Measurements from ENCODE around the gene TEAD1. TPM values are rescaled to one million over a fixed set of nuclear protein-coding genes. Genes with fewer than 3 reads are reported as not detected.

Gene TEAD1
- total RNA-seq, 2 donors from 2014 or later = 32.7 to 56.7 TPM

DNA sequence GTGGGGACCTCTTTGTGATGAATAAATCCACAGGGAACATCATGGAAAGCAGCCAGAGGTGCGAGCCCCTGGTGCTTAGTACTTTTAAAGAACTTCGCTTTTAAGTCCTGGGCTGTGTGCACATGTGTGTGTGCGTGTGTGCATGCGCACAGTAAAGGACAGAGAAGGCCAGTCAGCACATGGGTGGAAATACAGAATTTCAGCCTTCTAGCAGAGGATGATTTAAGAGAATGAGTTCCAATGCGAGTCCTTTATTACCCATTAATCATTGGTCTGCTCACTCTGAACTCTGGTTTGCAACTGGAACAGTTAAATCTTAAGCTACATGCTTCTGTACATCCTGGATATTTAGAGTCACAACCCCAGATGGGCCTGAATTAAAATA is 18.9 kb downstream of the TEAD1 start:
- peak overlapping the region; percentile 94 for H3K27ac ChIP-seq
- H3K4me1 ChIP-seq = peaks cover 9% of the 10 kb centered on the region
- no peak for TF ChIP-seq CTCF (IDR thresholded peaks at IDR 0.05)
- H3K36me3 ChIP-seq = no peaks in the 10 kb centered on the region
- H3K27me3 ChIP-seq = no peaks in the 10 kb centered on the region
- no peak for DNase-seq
- peak overlapping the region in 1 of 2 donors; percentile 86 for H3K9ac ChIP-seq (ENCODE audit: low read depth in 2 of 2, low read length in 2 of 2)
- H3K4me3 ChIP-seq = no peak overlapping the region
- intact Hi-C loops (cut with DNase I) = no loop called here
- H3K9me3 ChIP-seq = no peaks in the 10 kb centered on the region

GRCh38 chr11:12693479-12694182 is 19.4 kb downstream of the TEAD1 start:
- intact Hi-C loops (cut with DNase I) = no loop called here
- Histone ChIP-seq H3K27ac (peak overlapping the region; percentile 94), H3K9ac (ENCODE audit: low read depth in 2 of 2, low read length in 2 of 2) (peak overlapping the region; percentile 51 to 86), H3K9me3 (no peaks in the 10 kb centered on the region), H3K4me3 (peak overlapping the region; percentile 4), H3K36me3 (no peaks in the 10 kb centered on the region), H3K27me3 (no peaks in the 10 kb centered on the region), H3K4me1 (peaks cover 9% of the 10 kb centered on the region)
- peak; percentile 57 for DNase-seq
- no peak for TF ChIP-seq CTCF (IDR thresholded peaks at IDR 0.05)

DNA sequence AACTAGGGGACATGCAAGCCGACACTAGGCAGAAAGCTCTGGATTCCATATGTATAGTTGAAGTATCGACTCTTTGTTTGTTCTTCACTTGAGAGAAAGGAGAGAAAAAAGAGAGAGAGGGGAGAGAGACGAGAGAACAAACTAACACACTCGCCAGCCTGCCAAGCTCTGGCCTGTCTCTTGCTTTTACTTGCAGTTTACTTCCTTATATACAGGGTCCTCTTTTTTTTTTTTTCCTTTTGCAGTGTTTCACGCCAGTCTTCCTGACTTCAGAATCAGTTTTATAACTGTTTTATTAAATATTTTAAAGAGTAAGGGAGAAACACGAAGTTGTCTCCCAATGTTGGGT is 19.9 kb downstream of the TEAD1 start:
- DNase-seq = peak; percentile 46
- intact Hi-C loops (cut with DNase I) = no loop called here

GRCh38 chr11:12695221-12695794 is 21.1 kb downstream of the TEAD1 start:
- H3K4me1 ChIP-seq = peaks cover 9% of the 10 kb centered on the region
- no peak overlapping the region for H3K9ac ChIP-seq (ENCODE audit: low read depth in 2 of 2, low read length in 2 of 2)
- H3K9me3 ChIP-seq = no peaks in the 10 kb centered on the region
- DNase-seq = no peak
- no peak overlapping the region for H3K27ac ChIP-seq
- no peaks in the 10 kb centered on the region for H3K27me3 ChIP-seq
- intact Hi-C loops (cut with DNase I) = no loop called here
- H3K4me3 ChIP-seq = no peak overlapping the region
- TF ChIP-seq CTCF (IDR thresholded peaks at IDR 0.05) = no peak
- no peaks in the 10 kb centered on the region for H3K36me3 ChIP-seq

More for the DNA sequence above, 19.9 kb downstream of the TEAD1 start:
- peaks cover 9% of the 10 kb centered on the region for H3K4me1 ChIP-seq
- no peaks in the 10 kb centered on the region for H3K27me3 ChIP-seq
- H3K9ac ChIP-seq (ENCODE audit: low read depth in 2 of 2, low read length in 2 of 2) = peak overlapping the region; percentile 51 to 86
- TF ChIP-seq CTCF (IDR thresholded peaks at IDR 0.05) = no peak
- peak overlapping the region; percentile 94 for H3K27ac ChIP-seq
- H3K4me3 ChIP-seq = peak overlapping the region; percentile 4
- H3K36me3 ChIP-seq = no peaks in the 10 kb centered on the region
- no peaks in the 10 kb centered on the region for H3K9me3 ChIP-seq

- Histone ChIP-seq H3K9me3 (no peaks in the 10 kb centered on the region), H3K4me3 (no peak overlapping the region), H3K27me3 (no peaks in the 10 kb centered on the region), H3K36me3 (no peaks in the 10 kb centered on the region), H3K9ac (ENCODE audit: low read depth in 2 of 2, low read length in 2 of 2) (no peak overlapping the region), H3K4me1 (peaks cover 9% of the 10 kb centered on the region), H3K27ac (no peak overlapping the region)
- intact Hi-C loops (cut with DNase I) = no loop called here
- DNase-seq = no peak
- no peak for TF ChIP-seq CTCF (IDR thresholded peaks at IDR 0.05)
Observed at GRCh38 chr11:12695873-12696272, 21.7 kb downstream of the TEAD1 start.

Measured in colonic mucosa (tissue), 4 donors.